Hindlimb muscle (tissue), 1 donor: ENCODE data around the gene SRPK3. TPM values are rescaled to one million over a fixed set of nuclear protein-coding genes. Genes with fewer than 3 reads are reported as not detected.
"Not testable (repeated sequence)": the region's sequence is repeated elsewhere in the genome, so short reads cannot be mapped to it uniquely, and the experiment has no call there.

Experiments
- DNase-seq: peaks from one replicate; pipeline ENCODE4 v3.0.0-alpha.2; 2013
- polyA plus RNA-seq: library from polyadenylated mRNA; unstranded; fragments of 120-200 nt; gene quantifications from one replicate; pipeline ENCODE4 v1.2.1, GENCODE V29; 2013; ENCODE audit not compliant: insufficient read length

Gene SRPK3
- polyA plus RNA-seq = 318 TPM

- DNase-seq = no peak
Measured at GRCh38 chrX:153780678-153781427, at the start of gene SRPK3. Gene SRPK3 (plus strand): TSS chrX:153781041. CDS start chrX:153781087, 46 bp downstream.

- no peak for DNase-seq
Measured at GRCh38 chrX:153731117-153731844, 49.6 kb upstream of the SRPK3 start.

- DNase-seq = no peak
Measured at GRCh38 chrX:153731845-153732215, 49.0 kb upstream of the SRPK3 start.

GRCh38 chrX:153732401-153732800, 48.4 kb upstream of the SRPK3 start:
- no peak for DNase-seq

GRCh38 chrX:153733651-153734240, 47.1 kb upstream of the SRPK3 start:
- DNase-seq = no peak

- no peak for DNase-seq
Measured at GRCh38 chrX:153734871-153735270, 46.0 kb upstream of the SRPK3 start.

- DNase-seq = no peak
Measured at GRCh38 chrX:153735274-153735673, 45.6 kb upstream of the SRPK3 start.

GRCh38 chrX:153736071-153736820, 44.6 kb upstream of the SRPK3 start:
- DNase-seq = no peak

- DNase-seq = no peak
Measured at GRCh38 chrX:153736871-153737441, 43.9 kb upstream of the SRPK3 start.

GRCh38 chrX:153738056-153738605, 42.7 kb upstream of the SRPK3 start:
- no peak for DNase-seq

GRCh38 chrX:153739754-153740486, 40.9 kb upstream of the SRPK3 start:
- DNase-seq = no peak

- DNase-seq = no peak
Measured at GRCh38 chrX:153740631-153741222, 40.1 kb upstream of the SRPK3 start.

- no peak for DNase-seq
Measured at GRCh38 chrX:153741446-153741845, 39.4 kb upstream of the SRPK3 start.

GRCh38 chrX:153742111-153742510, 38.7 kb upstream of the SRPK3 start:
- DNase-seq = not testable (repeated sequence)

- not testable (repeated sequence) for DNase-seq
Measured at GRCh38 chrX:153742796-153743467, 37.9 kb upstream of the SRPK3 start.

GRCh38 chrX:153743468-153744209, 37.2 kb upstream of the SRPK3 start:
- DNase-seq = not testable (repeated sequence)

GRCh38 chrX:153744210-153745066, 36.4 kb upstream of the SRPK3 start:
- DNase-seq = no peak

- not testable (repeated sequence) for DNase-seq
Measured at GRCh38 chrX:153745067-153745433, 35.8 kb upstream of the SRPK3 start.

GRCh38 chrX:153746359-153746758, 34.5 kb upstream of the SRPK3 start:
- no peak for DNase-seq
